GM21786 (cell line): ENCODE results near the gene RAB11FIP3.

ENCODE experiments used
- ATAC-seq: cut with Tn5 transposase; IDR thresholded peaks from one replicate; pipeline ENCODE4 v1.9.1; 2021; ENCODE audit not compliant: unreplicated experiment

RAB11FIP3 gene

DNA sequence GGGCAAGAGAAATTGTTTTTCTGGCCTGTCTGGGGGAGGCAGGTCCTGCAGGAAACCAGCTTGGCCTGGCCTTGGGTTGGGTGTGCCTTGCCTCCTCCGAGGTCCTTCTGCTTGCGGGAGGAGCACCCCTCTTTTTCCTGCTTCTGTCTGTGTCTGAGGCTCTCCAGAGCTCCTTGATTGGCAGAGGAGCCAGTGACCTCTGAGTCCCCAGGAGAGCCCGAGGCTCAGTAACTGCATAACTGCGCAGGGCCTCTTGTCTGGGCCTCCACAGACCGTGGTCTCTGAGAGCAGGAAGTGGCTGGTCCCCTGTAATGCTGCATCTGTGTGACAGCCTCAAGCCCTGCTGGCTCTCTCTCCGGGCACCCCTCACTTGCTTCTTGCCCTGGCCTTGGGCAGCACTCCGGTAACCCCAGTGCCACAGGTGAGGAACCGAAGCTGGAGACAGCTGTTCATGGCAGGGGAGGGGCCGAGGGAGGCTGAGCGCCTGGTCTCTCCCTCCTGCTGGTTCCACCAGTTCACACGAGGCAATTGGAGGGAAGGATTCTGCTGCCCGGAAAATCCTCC lies 103.6 kb downstream of the RAB11FIP3 start:
- ATAC-seq = no peak

DNA sequence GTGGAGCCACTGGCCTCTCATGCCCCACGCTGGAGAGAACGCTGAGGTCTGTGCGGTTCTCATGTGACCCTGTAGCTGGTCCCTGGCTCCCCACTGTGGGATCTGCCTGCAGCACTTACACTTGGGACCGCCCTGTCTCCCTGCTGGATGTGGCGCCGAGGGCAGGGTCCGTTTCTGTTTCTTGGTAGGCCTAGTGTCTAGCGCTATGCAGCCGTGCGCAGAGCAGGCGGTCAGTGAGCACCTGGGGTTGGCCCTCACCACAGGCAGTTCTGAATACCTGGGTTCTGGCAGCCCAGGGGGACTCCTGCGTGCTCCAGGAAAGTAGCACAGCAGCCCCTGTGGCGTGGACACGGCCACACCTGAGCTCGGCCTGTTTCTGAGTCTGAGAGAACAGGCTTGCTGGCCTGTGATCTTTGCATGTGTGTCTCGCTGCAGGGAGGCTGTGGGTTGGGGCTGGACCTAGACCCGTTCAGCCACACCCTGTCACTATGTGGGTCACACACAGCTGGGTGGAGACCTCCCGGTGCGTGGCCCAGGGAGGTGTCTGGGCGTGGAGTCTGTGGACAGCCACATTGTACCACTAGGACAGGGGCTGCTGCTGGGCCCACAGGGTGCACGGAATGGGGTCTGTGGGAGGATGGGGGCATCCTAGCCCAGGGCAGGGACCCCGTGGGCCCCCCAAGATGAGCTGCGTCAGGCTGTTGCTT lies 104.8 kb downstream of the RAB11FIP3 start:
- no peak for ATAC-seq

DNA sequence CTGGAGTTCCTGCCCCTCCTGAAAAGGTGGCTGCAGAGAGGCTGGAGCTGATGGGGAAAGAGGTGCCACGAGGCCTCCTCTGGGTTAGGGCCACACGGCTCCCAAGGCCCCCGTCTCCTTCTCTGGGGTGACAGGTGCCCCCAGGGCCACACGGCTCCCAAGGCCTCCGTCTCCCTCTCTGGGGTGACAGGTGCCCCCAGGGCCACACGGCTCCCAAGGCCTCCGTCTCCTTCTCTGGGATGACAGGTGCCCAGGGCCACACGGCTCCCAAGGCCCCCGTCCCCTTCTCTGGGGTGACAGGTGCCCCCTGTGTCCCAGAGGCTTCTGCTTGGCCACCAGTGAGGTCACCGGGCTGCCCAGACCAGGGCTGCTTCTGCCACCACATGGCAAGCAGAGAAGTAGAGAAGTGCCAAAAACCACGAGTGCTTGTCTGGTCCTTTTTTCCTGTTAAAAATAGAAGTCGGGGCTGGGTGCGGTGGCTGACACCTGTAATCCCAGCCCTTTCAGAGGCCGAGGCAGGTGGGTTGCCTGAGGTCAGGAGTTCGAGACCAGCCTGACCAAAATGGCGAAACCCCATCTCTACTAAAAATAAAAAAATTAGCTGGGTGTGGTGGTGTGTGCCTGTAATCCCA lies 106.2 kb downstream of the RAB11FIP3 start:
- no peak for ATAC-seq

DNA sequence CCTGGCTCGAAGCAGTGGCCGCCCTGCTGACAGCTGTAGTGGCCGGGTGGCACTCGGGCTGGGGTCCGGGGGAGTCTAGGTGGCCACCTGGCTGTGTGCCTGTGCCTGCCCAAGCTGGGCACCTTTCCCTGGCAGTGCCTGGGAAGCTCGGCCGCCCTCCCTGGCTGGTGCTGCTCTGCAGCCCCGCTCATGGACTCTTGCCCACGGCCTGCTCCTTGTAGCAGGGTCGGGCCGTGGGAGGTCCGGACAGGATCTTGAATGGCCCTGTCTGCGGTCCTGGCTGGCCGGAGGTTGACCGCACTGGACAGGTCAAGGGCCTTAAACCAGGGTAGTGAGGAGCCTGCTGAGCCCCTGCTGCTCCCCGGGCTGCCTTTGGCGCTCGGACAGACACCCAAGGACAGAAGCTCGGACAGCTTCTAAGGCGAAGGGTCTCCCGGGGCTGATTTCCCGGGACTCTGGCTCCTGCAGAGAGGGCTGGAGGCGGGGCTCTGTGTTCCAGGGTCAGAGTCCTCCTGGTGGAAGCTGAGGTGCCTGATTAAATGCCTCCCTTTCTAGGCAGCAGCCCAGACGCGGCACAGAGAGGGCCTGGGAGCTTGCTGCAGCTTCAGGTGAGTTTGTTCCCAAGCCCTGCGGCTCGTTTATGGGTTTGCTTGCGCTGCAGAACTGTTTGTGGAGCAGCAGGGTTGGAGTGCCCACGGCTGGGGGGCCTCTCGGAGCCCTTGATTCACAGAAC lies 108.1 kb downstream of the RAB11FIP3 start:
- no peak for ATAC-seq

DNA sequence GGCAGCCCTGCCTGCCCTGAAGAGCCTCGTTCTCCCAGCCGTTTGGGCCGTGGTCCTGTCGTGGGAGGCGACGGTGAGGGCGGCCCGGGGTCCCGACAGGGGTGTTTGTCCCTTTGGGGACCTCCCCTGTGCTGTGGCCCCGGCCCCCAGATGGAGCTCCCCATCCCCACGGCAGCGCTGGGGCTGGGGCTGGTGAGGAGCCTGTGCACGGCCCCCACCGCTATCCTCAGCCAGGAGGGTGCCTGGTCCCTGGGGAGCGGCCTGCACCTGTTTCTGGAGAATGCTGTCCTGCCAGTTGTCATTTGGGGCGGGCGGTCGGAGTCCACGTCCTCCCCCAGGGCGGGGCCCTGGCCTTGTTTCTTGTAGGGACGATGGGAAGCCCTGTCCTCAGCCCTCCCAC lies 108.7 kb downstream of the RAB11FIP3 start:
- no peak for ATAC-seq

DNA sequence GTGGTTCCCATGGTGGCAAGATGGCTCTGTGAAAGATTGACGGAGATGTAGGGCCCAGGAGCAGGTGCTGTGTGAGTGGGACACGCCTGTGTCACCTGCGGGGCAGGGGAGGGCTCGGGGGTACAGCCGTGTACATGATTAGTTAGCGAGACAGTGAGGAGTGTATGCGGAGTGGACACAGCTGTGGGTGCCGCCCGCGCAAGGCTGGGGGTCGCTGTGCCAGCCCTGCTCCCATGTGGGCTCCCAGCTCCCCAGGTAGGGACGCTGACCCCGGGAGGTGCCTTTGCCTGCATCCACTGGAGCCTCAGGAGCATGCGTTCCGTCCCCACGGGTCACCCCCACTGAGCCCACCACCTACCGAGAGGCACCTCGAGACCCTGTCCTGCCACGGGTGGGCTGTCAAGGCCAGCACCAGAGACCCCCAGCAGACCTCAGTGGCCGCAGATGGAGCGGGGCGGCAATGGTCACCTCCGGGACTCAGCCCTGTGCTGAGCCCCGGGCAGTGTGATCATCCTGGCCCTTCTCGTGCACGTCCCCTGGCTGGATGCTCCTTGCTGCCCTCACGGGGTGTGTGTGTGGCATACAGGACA lies 109.5 kb downstream of the RAB11FIP3 start:
- ATAC-seq = no peak

DNA sequence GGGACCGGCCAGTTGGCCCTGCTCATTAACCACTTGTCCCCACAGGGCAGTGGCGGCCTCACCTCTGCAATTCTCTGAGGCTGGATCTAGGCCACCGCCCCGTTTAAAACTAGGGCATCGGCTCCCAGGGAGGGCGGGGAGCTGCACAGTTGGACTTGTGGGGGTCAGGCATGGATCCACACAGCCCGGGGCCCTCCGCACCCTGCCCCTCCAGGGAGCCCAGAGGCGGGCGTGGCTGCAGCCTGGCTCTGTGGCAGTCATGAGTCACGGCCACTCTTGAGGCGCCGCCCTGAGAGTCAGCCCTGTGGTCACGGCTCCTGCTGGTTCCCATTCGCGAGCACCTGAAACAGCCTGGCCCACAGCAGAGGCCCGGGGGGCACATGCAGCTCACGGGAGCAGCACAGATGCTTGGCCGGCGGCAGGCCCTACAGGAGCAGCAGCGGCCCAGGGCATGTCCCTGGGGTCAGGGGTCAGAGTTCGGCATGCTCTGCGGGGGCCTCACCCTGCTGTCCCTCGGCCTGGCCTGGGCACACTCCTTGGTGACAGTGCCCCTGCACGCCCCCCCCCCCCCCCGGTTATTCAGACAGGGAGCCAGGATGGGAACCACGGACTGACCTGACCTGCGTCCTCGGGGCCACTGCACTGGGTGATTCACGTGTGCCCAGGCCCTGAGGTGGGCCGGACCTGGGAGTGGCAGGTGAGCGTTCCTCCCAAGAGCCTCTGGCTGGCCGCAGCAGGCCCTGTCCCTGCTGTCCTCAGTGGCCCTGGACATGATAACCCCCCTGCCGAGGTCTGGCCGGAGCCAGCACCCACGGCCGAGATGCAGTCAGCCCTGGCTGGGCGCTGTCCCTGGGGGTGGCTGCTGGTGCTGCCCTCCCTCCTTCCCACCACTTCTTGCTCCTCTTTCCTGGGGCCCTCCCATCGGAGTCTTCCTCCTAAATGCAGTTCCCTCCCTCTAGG lies 110.3 kb downstream of the RAB11FIP3 start:
- ATAC-seq = no peak

DNA sequence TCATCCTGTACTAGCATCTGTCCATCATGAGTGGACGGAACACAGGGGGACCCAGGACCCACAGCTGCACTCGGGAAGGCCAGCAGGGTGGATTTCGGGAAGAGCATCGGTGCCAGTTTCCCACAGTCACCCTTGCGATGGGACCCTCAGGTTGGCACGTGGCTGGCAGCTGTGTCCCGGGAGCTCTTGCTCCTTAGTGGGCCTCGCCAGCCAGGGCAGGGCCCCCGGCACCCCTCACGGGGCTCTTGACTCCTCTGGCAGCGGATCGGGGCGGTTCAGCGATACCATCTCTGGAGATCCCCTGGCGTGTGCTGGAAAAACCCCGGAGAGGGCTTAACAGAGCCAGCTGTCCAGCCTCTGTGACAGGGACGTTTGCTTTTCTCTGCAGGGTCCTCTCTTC lies 111.3 kb downstream of the RAB11FIP3 start:
- no peak for ATAC-seq

DNA sequence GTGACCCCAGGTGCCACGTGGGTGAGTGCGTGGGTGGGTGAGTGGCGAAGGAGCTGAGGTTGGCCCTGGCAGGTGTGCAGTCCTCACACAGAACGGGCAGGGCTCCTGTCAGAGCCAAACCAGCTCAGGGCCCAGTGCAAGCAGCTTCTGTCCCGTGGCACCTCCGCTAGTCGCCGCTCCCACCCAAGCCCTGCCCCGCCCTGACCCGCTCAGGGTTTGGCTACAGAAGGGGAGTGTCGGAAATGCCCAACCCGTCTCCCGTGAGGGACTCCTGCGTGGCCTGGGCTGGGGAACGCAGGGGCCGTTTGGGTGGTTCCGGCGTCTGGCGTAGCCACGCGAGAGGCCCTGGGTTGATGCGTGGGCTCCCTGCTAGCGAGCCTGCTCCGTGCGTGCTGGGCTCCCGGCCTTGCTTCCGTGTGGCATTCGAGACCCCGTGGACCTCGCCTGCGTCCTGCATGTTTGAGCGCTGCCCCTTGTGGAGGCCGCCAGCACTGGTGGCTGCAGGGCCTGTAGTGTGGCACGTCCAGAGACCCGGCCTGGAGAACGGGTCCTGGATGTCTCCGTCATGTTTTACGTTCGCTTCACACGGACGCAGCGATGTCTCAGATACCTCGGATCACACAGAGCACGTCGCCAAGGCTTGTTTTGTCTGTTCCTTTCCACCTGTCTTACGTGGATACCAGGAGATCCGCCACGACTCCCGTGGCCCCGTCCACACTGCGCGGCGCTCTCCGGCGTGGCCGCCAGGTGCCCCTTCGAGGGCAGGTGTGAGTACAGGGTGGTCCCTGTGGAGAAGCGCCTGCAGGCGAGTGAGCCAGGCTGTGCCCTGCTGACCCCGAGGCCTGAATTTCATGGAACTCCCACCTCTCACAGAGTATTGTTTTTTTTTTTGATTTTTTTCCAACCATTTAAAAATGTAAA lies 112.2 kb downstream of the RAB11FIP3 start:
- no peak for ATAC-seq

DNA sequence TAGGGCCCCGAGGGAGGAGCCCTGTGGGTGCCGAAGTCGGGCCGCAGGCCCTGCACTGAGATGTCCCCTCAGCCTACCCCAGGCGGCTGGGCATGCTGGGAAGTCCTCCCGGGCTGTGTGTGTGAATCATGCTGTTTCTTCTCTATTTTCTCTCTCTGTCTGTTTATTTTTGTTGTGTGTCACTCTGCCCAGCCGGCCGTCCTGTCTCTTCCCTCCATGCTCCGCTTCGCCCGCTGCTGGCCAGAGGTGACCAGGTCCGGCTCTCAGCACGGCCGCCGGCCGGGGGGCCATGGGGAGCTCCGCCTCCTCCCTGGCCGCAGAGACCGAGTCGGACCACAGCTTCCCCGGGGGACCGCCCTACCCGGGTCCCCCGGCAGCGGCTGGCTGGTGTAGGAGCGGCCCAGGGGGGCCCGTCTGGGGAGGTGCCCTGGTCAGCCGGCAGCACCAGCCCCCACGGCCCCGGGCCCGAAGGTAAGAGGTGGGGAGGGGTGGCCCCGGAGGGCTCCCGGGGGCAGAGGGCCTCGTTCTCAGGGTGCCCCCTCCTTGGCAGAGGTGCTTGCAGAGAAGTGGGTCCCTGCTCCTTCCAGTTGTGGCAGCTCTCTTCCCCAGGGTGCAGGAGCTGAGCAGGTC lies 114.6 kb downstream of the RAB11FIP3 start:
- ATAC-seq = no peak

DNA sequence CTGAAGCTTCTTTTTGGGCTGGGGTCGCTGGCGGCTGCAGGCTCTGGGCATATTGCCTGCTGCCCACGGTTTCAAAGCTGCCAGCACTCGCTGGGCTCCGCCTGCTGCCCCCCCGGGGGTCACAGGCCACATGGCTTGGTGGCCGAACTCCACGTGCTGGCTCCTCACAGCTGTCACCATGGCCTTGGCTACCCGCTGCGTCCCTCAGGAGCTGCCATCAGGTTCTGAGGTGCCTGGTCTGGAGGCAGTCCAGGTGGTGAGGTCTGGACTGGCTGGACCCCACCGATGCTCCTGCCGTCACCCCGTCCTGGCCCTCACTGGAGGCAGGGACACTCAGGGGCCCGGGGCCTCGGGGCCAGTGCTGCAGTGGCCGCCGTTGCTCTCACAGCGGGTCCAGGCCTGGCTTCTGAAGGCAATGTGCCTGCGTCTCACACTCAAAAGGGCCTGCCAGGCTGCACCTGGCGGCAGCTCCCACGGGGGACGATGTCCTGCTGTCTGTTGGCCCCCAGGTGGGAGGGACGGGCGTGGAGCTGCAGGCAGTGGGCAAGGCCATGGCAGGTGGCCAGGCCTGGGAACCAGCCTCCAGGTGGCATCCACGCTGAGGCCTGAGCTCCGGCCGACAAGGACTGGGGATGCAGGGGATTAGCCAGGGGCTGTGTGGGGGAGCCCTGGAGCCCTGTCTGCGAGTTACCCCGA lies 115.3 kb downstream of the RAB11FIP3 start:
- no peak for ATAC-seq

DNA sequence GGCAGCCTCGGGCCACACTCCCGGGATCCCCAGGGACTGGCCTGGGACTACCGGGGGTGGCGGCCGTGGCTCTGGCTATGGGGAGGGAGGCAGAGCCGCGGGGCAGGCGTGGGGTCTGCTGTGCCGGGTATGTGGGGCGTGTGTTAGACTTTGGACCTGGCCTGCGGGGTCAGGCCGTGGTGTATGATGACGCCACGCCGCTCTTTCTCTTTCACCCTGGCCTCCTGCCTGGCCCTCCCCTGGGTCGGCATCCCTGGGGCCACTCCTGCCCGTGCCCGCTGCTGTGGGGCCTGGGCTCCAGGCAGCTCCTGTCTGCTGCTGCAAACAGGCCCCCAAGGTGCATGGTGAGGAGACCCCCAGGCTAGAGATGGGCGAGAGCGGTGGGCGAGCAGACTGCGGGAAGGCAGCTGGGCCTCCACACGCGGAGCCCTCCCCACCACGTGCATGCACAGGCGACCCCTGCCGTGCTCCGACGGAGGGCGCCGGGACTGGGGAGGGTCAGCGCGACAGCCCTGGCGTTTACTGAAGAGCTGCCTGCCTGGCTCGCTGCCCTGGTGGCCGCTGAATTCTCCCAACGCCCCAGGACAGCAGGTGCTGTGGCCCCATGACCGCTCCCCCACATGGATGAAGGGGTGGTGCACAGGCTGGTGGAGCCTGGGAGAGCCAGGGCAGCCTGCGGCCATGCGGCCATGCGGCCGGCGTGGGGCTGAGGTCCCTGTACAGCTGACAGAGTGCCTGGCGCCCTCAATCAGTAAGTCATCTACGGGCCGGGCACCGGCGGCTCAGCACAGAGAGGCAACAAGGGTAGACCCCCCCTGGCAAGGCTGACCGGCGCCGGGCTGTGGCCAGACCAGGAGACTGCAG lies 118.1 kb downstream of the RAB11FIP3 start:
- ATAC-seq = no peak

DNA sequence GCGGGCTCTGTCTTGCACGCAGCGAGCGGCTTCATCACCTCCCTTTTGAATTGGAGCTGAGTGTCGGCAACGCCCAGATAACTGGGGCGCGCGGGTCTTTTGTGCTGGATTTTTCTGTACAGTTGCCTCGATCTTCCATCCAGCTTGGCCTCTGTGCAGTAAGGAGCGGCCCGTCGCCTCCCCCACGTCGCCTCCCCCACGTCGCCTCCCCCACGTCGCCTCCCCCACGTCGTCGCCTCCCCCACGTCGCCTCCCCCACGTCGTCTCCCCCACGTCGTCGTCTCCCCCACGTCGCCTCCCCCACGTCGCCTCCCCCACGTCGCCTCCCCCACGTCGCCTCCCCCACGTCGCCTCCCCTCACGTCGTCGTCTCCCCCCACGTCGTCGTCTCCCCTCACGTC lies 119.1 kb downstream of the RAB11FIP3 start:
- no peak for ATAC-seq

DNA sequence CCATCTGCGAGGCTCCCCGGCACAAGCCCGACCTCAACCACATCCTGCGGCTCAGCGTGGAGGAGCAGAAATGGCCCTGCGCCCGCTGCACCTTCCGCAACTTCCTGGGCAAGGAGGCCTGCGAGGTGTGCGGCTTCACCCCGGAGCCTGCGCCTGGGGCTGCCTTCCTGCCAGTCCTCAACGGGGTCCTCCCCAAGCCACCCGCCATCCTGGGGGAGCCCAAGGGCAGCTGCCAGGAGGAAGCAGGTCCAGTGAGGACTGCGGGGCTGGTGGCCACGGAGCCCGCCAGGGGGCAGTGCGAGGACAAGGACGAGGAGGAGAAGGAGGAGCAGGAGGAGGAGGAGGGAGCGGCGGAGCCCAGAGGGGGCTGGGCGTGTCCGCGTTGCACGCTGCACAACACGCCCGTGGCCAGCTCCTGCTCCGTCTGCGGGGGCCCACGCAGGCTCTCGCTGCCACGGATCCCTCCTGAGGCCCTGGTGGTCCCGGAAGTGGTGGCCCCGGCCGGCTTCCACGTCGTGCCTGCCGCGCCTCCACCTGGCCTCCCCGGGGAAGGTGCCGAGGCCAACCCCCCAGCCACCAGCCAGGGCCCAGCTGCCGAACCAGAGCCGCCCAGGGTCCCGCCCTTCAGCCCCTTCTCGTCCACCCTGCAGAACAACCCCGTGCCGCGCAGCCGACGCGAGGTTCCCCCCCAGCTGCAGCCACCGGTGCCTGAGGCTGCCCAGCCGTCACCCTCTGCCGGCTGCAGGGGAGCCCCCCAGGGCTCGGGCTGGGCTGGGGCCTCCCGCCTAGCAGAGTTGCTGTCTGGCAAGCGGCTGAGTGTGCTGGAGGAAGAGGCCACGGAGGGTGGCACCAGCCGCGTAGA lies 121.7 kb downstream of the RAB11FIP3 start:
- ATAC-seq = no peak

DNA sequence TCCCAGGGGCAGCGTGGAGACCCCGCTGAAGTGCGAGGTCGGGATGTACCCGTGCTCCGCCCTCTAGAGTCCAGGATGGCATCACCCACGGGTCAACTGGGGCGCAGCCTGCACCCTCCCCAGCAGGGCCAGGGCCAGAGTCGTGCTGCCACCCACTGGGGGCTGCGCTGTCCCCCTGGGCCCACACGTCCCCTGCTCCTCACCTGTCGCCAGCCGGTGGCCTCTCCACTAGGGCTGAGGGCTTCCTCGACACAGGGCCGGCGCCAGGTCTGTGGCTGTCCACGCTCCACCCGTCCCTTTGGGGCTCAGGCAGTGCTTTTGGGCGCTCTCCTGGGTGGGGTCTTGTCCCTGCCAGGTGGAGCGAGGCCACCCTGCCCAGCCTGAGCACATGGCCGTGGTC lies 123.1 kb downstream of the RAB11FIP3 start:
- ATAC-seq = no peak

DNA sequence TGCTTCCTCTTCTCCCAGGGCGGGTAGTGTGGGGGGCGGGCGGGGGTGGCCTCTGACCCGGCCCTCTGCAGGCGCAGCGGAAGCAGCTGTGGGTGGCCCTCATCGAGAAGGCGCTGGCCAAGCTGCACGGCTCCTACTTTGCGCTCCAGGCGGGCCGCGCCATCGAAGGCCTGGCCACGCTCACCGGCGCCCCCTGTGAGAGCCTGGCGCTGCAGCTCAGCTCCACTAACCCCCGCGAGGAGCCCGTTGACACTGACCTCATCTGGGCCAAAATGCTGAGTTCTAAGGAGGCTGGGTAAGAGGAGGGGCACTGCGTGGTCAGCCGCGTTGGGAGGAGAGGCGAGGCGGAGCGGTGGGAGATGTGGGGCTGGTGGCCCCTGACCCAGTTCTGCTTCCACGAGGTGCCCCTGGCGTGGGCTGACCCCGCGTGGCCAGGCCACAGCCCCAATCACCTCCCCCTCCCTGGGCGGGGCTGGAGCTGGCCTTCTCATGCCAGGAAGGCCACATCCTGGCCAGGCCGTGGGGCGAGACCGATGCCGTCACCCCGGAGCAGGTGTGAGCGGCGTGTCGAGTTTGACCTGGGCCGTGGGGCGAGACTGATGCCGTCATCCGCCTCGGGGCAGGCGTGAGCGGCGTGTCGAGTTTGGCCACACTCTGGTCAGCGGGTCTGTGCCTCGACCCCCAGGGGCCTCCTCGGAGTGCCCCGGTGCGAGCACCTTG lies 124.3 kb downstream of the RAB11FIP3 start:
- no peak for ATAC-seq
